Eye (tissue), 1 donor: Measurements from ENCODE around the gene HTN3.
"Not testable (repeated sequence)": the region's sequence is repeated elsewhere in the genome, so short reads cannot be mapped to it uniquely, and the experiment has no call there.

Experiments
- DNase-seq: peaks from one replicate; pipeline ENCODE4 v3.0.0-alpha.2; 2015

The HTN3 gene

GRCh38 chr4:70028159-70028558 is at the start of gene HTN3:
HTN3 (plus strand) TSS chr4:70028459; CDS start chr4:70030741, 2,282 bp downstream.
- not testable (repeated sequence) for DNase-seq

DNA sequence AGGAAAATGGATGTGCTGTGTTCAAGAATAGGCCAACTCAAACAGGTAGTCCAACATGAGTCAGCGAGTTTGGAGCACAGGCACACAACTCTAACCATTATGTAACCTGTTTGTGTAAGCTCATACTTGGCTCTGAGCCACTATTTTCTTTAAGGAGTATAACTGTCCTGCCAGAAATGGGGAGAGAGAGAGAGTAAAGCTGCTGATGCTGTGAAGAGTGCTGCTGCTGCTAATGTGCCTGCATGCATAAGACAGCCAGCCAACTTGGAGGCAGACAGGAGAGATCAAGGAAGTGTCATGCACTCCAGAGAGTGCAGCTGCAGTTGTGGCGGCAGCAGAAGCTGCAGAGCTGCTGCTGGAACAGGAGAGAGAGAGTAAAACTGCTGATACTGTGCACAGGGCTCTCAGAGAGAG is 44.2 kb upstream of the HTN3 start:
- DNase-seq = peak; percentile 30

DNA sequence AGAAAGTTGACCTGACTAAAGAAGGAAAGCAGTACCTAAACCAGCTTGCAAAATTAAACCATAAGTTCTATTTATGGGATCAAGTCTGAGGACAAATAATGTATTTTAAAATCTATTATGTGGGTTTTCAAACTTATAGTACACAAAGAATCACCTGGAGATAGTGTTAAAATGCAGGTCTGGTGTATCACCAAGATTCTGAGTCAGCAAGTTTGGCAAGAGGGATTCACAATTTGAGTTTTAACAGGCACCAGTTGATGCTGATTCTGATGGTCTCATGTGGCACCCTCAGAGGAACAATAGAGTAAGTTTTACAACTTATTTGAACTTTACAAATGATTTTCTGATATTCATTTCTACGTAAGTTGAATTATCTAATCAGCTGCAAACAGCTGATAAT is 41.6 kb upstream of the HTN3 start:
- no peak for DNase-seq

- no peak for DNase-seq
These were observed 37.2 kb upstream of the HTN3 start for GRCh38 chr4:69991016-69991415.

DNA sequence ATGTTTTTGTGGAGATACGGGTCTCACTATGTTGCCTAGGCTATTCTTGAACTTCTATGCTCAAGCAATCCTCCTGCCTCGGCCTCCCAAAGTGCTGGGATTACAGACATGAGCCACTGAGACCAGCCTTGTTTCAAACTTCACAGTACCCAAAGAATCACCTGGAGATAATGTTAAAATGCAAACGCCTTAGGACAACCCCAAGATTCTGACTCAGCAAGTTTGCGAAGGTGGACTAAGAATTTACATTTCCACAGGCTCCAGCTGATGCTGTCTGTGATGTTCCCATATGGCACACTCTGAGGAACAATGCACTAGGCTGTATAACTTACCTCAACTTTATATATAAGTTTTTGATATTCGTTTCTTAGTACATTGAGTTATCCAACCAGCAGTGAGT is 33.5 kb upstream of the HTN3 start:
- no peak for DNase-seq

GRCh38 chr4:69995526-69996016 is 32.7 kb upstream of the HTN3 start, which contains the start of gene STATH:
STATH (plus strand) TSS chr4:69995966; CDS start chr4:69998438, 2,472 bp downstream.
- DNase-seq = no peak

GRCh38 chr4:69999420-69999819 is 28.8 kb upstream of the HTN3 start:
- DNase-seq = no peak

GRCh38 chr4:70000711-70001110 is 27.5 kb upstream of the HTN3 start:
- DNase-seq = no peak

- no peak for DNase-seq
These were observed 25.8 kb upstream of the HTN3 start for GRCh38 chr4:70002507-70002906.

GRCh38 chr4:70008771-70009170 is 19.5 kb upstream of the HTN3 start:
- DNase-seq = no peak

- DNase-seq = not testable (repeated sequence)
These were observed 9.3 kb upstream of the HTN3 start for GRCh38 chr4:70019006-70019405.

DNA sequence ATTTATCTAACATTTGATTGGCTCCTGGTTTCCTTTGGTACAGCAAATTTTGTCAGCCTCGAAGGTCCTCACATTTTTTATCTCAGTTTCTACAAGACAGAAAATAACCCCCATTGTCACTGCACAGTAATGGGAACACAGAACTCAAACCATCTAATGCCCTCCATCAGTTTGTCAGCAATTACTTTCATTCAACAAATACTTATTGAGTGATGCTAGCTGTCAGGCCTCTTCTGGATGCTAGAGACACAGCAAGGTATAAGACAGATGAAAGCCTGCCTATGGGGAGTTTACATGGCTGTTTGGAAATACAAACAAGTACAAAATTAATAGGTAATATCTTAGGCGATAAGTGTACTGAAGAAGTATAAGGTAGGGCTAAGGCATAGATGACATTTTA is 5.0 kb upstream of the HTN3 start:
- DNase-seq = no peak

DNA sequence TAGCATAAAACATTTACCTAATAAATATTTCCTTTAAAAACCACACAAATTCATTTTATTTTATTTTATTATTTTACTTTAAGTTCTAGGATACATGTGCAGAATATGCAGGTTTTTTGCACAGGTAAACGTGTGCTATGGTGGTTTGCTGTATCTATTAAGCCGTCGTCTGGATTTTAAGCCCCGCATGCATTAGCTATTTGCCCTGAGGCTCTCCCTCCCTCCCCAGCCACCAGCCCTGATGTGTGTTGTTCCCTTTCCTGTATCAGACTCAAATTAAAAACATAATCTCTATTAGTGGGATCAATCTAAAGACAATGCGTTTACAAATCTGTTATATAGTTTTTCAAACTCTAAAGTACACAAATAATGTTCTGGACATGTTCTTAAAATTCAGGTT is 1.2 kb upstream of the HTN3 start:
- no peak for DNase-seq

DNA sequence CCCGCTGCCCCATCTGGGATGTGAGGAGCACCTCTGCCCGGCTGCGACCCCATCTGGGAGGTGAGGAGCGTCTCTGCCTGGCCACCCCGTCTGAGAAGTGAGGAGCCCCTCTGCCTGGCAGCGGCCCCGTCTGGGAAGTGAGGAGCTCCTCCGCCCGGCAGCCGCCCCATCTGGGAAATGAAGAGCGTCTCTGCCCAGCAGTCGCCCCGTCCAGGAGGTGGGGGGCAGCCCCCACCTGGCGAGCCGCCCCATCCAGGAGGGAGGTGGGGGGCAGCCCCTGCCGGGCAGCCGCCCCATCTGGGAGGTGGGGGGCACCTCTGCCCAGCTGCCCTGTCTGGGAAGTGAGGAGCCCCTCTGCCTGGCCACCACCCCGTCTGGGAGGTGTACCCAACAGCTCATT is 9.3 kb downstream of the HTN3 start:
- not testable (repeated sequence) for DNase-seq

GRCh38 chr4:70039928-70040327 is 11.7 kb downstream of the HTN3 start:
- DNase-seq = not testable (repeated sequence)

DNA sequence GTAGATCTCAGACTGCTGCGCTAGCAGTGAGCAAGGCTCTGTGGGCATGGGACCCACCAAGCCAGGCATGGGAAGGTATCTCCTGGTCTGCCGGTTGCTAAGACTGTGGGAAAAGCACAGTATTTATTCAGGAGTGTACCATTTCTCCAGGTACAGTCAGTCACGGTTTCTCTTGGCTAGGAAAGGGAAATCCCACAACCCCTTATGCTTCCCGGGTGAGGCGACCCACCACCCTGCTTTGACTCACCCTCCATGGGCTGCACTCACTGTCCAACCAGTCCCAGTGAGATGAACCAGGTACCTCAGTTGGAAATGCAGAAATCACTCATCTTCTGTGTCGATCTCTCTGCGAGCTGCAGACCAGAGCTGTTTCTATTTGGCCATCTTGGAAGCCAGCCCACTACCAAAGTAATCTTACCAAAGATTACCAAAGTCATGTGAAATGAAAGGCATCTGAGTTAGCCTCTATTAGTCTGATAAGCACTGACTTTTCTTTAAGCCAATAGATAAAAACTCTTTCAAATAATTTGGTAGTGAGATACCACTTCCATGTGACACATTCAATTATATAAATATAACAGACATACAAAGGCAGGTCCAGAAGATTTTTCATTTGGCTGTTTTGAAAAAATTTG is 13.5 kb downstream of the HTN3 start:
- DNase-seq = no peak

DNA sequence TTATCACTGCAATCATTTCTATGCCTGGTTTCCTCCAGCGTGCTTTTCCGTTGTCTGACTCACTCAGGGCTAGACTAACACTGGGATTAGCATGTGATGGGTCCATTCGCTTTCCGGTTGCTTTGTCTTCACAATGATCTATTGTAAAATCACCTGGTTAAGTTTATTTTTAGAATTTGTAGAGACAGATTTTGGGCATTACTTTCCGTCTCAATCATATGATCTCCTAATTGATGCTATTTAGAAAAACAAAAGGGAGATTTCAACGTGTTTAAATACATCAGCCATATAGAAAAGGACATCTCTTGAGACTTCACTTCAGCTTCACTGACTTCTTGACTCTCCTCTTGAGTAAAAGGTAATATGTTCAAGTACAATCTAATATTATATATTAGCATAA is 21.9 kb downstream of the HTN3 start, which contains the start of gene HTN1:
HTN1 (plus strand) TSS at position 301 of the 400 bp plus-strand sequence. CDS start 2,639 bp downstream, outside the sequence.
- DNase-seq = not testable (repeated sequence)

DNA sequence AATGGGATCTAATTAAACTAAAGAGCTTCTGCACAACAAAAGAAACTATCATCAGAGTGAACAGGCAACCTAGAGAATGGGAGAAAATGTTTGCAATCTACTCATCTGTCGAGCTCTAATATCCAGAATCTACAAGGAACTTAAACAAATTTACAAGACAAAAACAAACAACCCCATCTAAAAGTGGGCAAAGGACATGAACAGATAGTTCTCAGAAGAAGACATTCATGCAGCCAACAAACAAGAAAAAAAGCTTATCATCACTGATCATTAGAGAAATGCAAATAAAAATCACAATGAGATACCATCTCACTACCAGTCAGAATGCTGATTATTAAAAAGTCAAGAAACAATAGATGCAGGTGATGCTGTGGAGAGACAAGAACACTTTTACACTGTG is 28.3 kb downstream of the HTN3 start:
- not testable (repeated sequence) for DNase-seq

DNA sequence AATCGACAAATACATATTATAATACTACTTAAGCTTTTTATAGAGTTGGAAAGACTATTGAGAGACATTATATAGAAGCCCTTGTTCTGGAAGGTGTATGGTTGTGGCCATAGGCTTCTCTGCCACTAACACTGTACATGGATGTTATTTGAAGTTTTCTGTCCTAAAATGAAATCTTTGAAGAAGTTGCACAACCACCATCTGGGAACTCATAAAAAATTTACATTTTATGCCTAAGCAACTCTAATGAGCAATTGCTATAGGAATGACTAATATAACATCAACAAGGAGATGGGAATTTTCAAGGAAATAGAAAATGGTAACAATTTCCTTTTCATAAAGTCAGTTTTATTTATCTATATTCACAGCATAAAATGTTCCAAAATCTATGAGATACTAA is 29.4 kb downstream of the HTN3 start:
- DNase-seq = no peak

DNA sequence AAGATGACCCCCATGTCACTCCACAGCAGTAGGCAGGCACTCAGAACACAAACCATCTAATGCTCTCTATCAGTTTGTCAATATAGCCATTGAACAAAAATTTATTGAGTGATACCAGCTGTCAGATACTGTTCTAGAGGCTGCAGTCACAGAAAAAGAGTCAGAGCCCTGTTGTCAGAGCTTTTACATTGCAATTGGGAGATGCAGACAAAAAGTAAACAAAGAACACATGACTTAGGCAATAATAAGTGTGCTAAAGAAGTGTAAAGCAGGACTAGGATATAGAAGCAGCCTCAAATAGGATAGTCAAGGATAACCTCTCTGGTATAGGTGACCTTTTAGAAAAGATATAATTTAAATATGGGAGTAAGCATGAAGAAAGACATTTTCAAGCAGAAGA is 30.9 kb downstream of the HTN3 start:
- DNase-seq = peak; percentile 4

- no peak for DNase-seq
These were observed 33.7 kb downstream of the HTN3 start for GRCh38 chr4:70062000-70062399.

GRCh38 chr4:70080205-70080604 is 51.9 kb downstream of the HTN3 start:
- DNase-seq = no peak
